Ammon's horn (tissue), 1 donor: ENCODE data around the gene MYO7A.
"Not testable (repeated sequence)": the region's sequence is repeated elsewhere in the genome, so short reads cannot be mapped to it uniquely, and the experiment has no call there.

Experiments
- DNase-seq: peaks from one replicate; pipeline ENCODE4 v3.0.0-alpha.2; 2016; ENCODE audit warnings: low spot score

MYO7A gene

GRCh38 chr11:77093056-77093891 is 34.8 kb upstream of the MYO7A start:
- no peak for DNase-seq

DNA sequence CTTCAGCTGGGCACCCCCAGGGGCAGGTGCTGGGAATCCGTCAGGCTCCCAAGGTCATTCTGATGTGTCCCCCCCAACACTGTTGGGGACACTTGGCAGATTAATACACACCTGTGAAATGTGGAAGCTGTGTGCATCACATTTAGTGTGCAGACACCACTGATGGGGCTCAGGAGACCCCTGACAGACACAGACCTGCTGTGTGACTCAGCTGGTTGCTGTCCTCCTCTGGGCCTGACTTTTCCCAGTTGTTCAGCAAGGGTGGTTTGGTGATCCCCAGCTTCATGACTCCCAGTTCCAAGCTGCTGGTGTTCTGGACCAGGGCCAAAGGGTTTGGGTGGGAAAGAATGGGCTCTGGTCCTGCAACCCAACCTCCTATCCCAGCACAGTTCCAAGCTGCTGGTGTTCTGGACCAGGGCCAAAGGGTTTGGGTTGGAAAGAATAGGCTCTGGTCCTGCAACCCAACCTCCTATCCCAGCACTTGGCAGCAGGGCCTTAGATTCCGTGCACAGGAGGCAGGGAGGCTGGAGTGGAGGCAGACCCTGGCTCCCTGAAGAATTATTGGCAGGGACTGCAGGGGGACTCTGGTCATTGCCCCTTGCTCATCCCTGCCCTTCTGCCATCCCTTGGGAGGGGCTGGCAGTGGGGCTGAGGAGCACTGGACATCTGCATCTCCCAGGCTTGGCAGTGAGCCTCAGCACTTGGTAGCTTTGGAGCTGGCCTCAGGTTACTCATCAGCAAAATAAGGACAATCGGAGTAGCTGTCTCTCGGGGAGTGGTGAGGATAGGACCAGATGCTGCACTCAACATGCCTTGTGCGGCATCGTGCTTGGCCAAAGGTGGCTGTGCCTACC is 33.8 kb upstream of the MYO7A start:
- DNase-seq, result no peak

GRCh38 chr11:77094841-77095365 is 33.1 kb upstream of the MYO7A start:
- no peak for DNase-seq

GRCh38 chr11:77095551-77096490 is 32.2 kb upstream of the MYO7A start:
- DNase-seq, result no peak

DNA sequence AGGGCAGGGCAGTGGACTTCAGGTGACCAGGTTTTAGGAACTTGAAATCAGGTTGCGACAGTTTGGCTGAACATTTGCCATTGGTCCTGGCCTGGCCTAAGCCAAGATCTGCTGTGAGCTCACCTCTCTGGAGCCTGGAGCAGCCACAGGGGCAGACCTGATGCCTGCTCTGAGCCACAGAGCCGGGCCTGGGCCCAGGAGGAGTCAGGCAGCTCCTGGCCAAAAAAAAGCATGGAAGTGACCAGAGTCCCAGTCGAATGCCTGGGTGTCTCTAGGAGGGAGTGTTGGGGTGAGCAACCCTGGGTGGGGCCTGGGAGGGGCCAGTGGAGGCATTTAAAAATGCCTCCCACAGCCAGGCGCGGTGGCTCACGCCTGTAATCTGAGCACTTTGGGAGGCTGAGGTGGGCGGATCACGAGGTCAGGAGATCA is 31.4 kb upstream of the MYO7A start:
- DNase-seq, result no peak

- not testable (repeated sequence) for DNase-seq
Observed at GRCh38 chr11:77097180-77097579, 30.9 kb upstream of the MYO7A start.

- DNase-seq, result no peak
Observed at GRCh38 chr11:77100166-77101042, 27.6 kb upstream of the MYO7A start.

GRCh38 chr11:77101043-77101537 is 27.0 kb upstream of the MYO7A start:
- DNase-seq, result no peak

DNA sequence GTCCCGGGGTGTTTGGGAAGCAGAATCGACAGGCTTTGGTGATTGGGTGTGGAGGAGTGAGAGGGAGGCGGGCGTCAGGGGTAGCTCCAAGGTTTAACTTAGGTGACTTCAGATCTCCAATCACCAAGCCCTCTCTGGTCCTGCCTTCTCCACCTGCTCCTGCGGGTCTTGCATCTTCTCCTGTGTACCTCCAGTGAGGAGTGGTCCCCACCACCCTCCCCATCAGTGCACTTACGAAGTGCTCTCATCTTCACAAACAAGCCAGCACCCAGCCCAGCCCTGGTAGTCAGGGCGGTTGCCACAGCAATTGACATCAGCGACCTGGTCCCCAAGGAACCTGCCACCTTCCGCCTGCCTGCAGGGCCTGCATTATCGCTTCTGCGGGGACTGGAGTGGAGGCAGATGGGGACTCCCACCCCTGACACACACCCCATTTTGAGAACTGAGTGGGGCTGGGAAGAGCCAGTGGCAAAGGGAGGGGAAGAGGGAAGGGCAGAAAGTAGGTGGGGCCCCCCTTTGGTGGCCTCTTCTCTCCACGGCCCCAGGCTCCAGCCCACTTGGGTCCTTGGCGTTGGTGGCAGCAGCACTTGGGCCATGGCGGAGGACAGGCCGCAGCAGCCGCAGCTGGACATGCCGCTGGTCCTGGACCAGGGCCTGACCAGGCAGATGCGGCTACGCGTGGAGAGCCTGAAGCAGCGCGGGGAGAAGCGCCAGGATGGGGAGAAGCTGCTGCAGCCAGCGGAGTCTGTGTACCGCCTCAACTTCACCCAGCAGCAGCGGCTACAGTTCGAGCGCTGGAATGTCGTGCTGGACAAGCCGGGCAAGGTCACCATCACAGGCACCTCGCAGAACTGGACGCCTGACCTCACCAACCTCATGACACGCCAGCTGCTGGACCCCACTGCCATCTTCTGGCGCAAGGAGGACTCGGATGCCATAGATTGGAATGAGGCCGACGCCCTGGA is 25.5 kb upstream of the MYO7A start, which contains the start of gene OMP:
Gene OMP, plus strand, starts transcription at position 595 of the 965 bp plus-strand sequence. Its CDS starts 0 bp downstream, at position 595.
- no peak for DNase-seq

DNA sequence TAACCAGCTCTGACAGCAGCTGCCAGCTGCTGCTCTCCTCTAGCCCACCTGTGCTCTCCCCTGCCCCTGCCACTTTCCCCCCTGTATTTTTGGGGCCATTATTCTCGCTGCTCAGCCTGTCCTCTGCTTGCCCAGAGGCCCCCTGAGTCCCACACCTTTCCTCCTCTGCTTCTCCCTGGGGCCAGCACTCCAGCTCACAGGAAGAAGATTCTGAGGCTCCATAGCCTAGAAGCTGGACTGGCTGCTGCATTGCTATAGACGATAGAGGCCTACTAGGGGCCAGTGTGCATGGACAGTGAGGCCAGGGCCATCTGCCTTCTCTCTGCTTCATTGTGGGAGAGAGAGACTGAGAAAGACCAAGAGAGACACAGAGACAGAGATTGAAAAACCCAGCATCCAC is 24.7 kb upstream of the MYO7A start:
- no peak for DNase-seq

GRCh38 chr11:77104727-77105126 is 23.3 kb upstream of the MYO7A start:
- no peak for DNase-seq

DNA sequence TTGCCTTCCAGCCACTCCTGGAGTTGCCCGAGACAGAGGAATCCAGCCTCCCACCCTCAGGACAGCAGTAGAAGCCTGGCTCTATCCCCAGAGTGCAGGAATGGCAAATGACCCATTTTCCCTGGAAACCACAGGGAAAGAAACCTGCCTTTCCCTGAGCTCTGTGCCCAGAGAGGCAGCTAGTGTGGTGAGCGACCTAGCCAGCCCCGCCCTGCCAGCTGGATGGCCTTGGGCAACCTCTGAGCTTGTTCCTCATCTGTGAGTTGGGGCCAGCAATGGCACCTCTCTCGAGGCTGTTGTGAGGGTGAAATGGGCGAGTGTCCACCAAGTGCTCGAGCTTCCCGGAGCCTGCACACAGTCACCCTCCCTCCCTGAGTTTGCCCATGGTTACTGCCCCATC is 21.7 kb upstream of the MYO7A start:
- peak; percentile 57 for DNase-seq

- DNase-seq, result no peak
Observed at GRCh38 chr11:77106759-77107158, 21.3 kb upstream of the MYO7A start.

DNA sequence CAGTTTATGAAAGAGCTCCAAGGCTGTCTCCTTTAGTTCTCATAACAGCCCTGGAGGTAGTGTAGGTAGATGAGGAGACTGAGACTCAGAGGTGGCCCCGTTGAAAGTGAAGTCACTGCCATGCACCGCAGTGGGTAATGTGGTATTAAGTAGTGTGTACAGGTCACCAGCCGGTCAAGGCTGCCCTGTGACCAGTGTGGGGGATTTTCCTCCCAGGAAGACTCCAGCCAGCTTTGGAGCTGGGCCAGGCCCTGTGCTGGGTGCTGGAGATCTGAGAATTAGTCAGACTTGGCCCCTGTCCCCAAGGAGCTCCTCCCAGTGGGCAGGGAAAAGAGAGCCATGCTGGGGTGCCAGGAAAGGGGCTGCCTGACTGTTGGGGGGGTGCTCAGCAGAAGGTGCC is 20.1 kb upstream of the MYO7A start:
- no peak for DNase-seq

GRCh38 chr11:77108436-77108835 is 19.6 kb upstream of the MYO7A start:
- DNase-seq, result no peak

- DNase-seq, result peak; percentile 35
Observed at GRCh38 chr11:77109236-77110019, 18.6 kb upstream of the MYO7A start.

GRCh38 chr11:77110836-77111235 is 17.2 kb upstream of the MYO7A start:
- no peak for DNase-seq

DNA sequence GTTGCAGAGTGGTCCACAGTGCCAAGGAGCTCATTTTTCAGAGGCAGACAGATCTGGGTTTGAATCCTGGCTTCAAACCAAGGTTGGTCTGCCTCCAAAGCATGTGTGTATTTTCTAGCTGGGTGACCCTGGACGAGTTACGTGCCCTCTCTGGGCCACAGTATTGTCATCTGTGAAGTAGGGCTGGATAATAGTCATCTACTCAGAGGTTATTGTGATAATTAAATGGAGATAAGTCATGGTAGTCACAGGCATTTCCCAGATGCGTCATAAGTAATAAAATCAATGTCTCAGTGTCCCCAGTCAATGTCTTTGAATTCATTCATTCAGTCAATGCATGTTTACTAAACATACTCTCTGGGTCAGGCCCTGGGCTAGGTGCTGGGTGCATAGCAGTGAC is 16.8 kb upstream of the MYO7A start:
- DNase-seq, result no peak
